Activated B cell treated with CpG ODN at 0.5 μM for 24 hours (primary cell): ENCODE measurements around the gene CHST9. TPM values are rescaled to one million over a fixed set of nuclear protein-coding genes. Genes with fewer than 3 reads are reported as not detected.

Source experiments
- ATAC-seq: fragments of 200-7000 bp; cut with Tn5 transposase; one replicate; pipeline ENCODE4 v1.10.0; 2021; ENCODE audit warnings: low read depth, mild to moderate bottlenecking, moderate library complexity
- CTCF ChIA-PET: fragments of 350-600 bp; sonication (Branson Sonifier 250); formaldehyde crosslinking; loops from one replicate; lab custom pipeline; 2021; ENCODE audit warnings: antibody characterized with exemption; lab: Charles Lee
- POLR2A ChIA-PET: fragments of 350-600 bp; sonication (Branson Sonifier 250); formaldehyde crosslinking; loops from one replicate; lab custom pipeline; 2021; ENCODE audit warnings: antibody characterized with exemption; lab: Charles Lee
- DNase-seq: peaks from one replicate; pipeline ENCODE4 v3.0.0; 2022
- H3K27ac Mint-ChIP-seq: one replicate; pipeline ENCODE4 v1.8.0; 2020; ENCODE audit warnings: mixed read lengths
- H3K27me3 Mint-ChIP-seq: one replicate; pipeline ENCODE4 v1.8.0; 2021; ENCODE audit warnings: mixed read lengths
- H3K36me3 Mint-ChIP-seq: one replicate; pipeline ENCODE4 v1.8.0; 2021; ENCODE audit warnings: low read depth, mixed read lengths
- H3K4me1 Mint-ChIP-seq: one replicate; pipeline ENCODE4 v1.8.0; 2021; ENCODE audit warnings: mixed read lengths
- H3K4me3 Mint-ChIP-seq: one replicate; pipeline ENCODE4 v1.8.0; 2020; ENCODE audit warnings: mild to moderate bottlenecking, mixed read lengths
- H3K9me3 Mint-ChIP-seq: one replicate; pipeline ENCODE4 v1.8.0; 2020; ENCODE audit warnings: mixed read lengths
- CTCF ChIP-seq: fragments of 200-600 bp; IDR thresholded peaks from one replicate; pipeline ENCODE4 v1.8.0; 2022; ENCODE audit warnings: antibody characterized with exemption, mild to moderate bottlenecking
- intact Hi-C: fragments of 100-400 bp; cut with micrococcal nuclease; formaldehyde crosslinking; loops from one replicate; pipeline ENCODE4 v1.15.1; 2024
- total RNA-seq: library from RNA; stranded (reverse); gene quantifications from 2 replicates; pipeline ENCODE4 v1.2.3, GENCODE V29; 2022

CHST9 gene
- total RNA-seq, 1 donor from 2014 or later, result not detected

- ChIA-PET CTCF (no interaction called here), POLR2A (no interaction called here)
- Mint-ChIP-seq H3K27me3 (peaks cover 4% of the 10 kb centered on the region), H3K4me3 (no peak overlapping the region), H3K36me3 (no peaks in the 10 kb centered on the region), H3K9me3 (no peaks in the 10 kb centered on the region), H3K4me1 (no peaks in the 10 kb centered on the region), H3K27ac (no peak overlapping the region)
- intact Hi-C loops, result loop anchor here (5.0 to 10.0 kb wide), 2 partner anchors 619 to 697 kb away; no protein-coding TSS in a partner anchor
- TF ChIP-seq CTCF, result no peak
- ATAC-seq (no peak), DNase-seq (no peak)
Measured at GRCh38 chr18:27004056-27004829, 180.9 kb downstream of the CHST9 start.

- no peaks in the 10 kb centered on the region for H3K27me3 Mint-ChIP-seq
- POLR2A ChIA-PET, result no interaction called here
- no peak for TF ChIP-seq CTCF
- H3K4me3 Mint-ChIP-seq, result no peak overlapping the region
- no peak overlapping the region for H3K27ac Mint-ChIP-seq
- DNase-seq (no peak), ATAC-seq (no peak)
- intact Hi-C loops, result loop anchor here (5.0 to 10.0 kb wide), 2 partner anchors 615 to 692 kb away; no protein-coding TSS in a partner anchor
- CTCF ChIA-PET, result no interaction called here
- H3K9me3 Mint-ChIP-seq, result no peaks in the 10 kb centered on the region
- no peaks in the 10 kb centered on the region for H3K36me3 Mint-ChIP-seq
- no peaks in the 10 kb centered on the region for H3K4me1 Mint-ChIP-seq
Measured at GRCh38 chr18:26999797-27000196, 185.3 kb downstream of the CHST9 start.

- Mint-ChIP-seq H3K4me3 (no peak overlapping the region), H3K27me3 (peaks cover 2% of the 10 kb centered on the region), H3K9me3 (no peaks in the 10 kb centered on the region), H3K4me1 (no peaks in the 10 kb centered on the region), H3K36me3 (no peaks in the 10 kb centered on the region), H3K27ac (no peak overlapping the region)
- TF ChIP-seq CTCF, result no peak
- CTCF ChIA-PET, result no interaction called here
- DNase-seq (no peak), ATAC-seq (no peak)
- intact Hi-C loops, result no loop called here
- POLR2A ChIA-PET, result no interaction called here
Measured at GRCh38 chr18:26993568-26993967, 191.5 kb downstream of the CHST9 start.

GRCh38 chr18:26992926-26993325, 192.2 kb downstream of the CHST9 start:
- no peak overlapping the region for H3K27ac Mint-ChIP-seq
- ATAC-seq (no peak), DNase-seq (no peak)
- ChIA-PET POLR2A (no interaction called here), CTCF (no interaction called here)
- peaks cover 1% of the 10 kb centered on the region for H3K9me3 Mint-ChIP-seq
- TF ChIP-seq CTCF, result no peak
- no peaks in the 10 kb centered on the region for H3K36me3 Mint-ChIP-seq
- no peaks in the 10 kb centered on the region for H3K4me1 Mint-ChIP-seq
- intact Hi-C loops, result no loop called here
- H3K4me3 Mint-ChIP-seq, result no peak overlapping the region
- peaks cover 2% of the 10 kb centered on the region for H3K27me3 Mint-ChIP-seq

- peaks cover 2% of the 10 kb centered on the region for H3K27me3 Mint-ChIP-seq
- H3K27ac Mint-ChIP-seq, result no peak overlapping the region
- no peaks in the 10 kb centered on the region for H3K36me3 Mint-ChIP-seq
- H3K9me3 Mint-ChIP-seq, result peaks cover 4% of the 10 kb centered on the region
- TF ChIP-seq CTCF, result no peak
- ATAC-seq, result no peak
- no peaks in the 10 kb centered on the region for H3K4me1 Mint-ChIP-seq
- ChIA-PET CTCF (no interaction called here), POLR2A (no interaction called here)
- DNase-seq, result no peak
- H3K4me3 Mint-ChIP-seq, result no peak overlapping the region
- intact Hi-C loops, result loop anchor here (10.0 kb wide), 1 partner anchor 65 kb away; no protein-coding TSS in a partner anchor
Measured at GRCh38 chr18:26989842-26990241, 195.3 kb downstream of the CHST9 start.
